Common myeloid progenitor, CD34-positive (primary cell): Measurements from ENCODE around the gene ZNF226.
A peak's percentile ranks its signal among the peaks of the same experiment; 100 is the strongest.
"Not testable (repeated sequence)": the region's sequence is repeated elsewhere in the genome, so short reads cannot be mapped to it uniquely, and the experiment has no call there.

Source experiments
- CTCF ChIA-PET: fragments of 350-600 bp; sonication (Branson Sonifier 250); formaldehyde crosslinking; loops from one replicate; lab custom pipeline; 2021; ENCODE audit warnings: antibody characterized with exemption; lab: Charles Lee
- POLR2A ChIA-PET: fragments of 350-600 bp; sonication (Branson Sonifier 250); formaldehyde crosslinking; loops from one replicate; lab custom pipeline; 2021; ENCODE audit warnings: antibody characterized with exemption; lab: Charles Lee
- DNase-seq, 3 donors: peaks; one replicate each; pipeline versions ENCODE4 v3.0.0 to v3.0.0-alpha.2; 2013
- H3K27ac ChIP-seq, 2 experiments: 1 replicate in 1 of 2; 2 replicates in 1 of 2; pipeline ENCODE4 v1.7.0; 2013; ENCODE audit warnings: inconsistent platforms in 2 of 2, low read length in 2 of 2, mild to moderate bottlenecking in 2 of 2, low read depth in 1 of 2, moderate library complexity in 1 of 2; ENCODE audit not compliant: severe bottlenecking in 2 of 2, insufficient read depth in 1 of 2, poor library complexity in 1 of 2
- H3K27me3 ChIP-seq, 5 experiments: replicated peaks in 2 of 5; 1 replicate in 3 of 5; 2 replicates in 2 of 5; pipeline versions ENCODE4 v1.6.1 to v1.7.0; 2013; ENCODE audit warnings: low read length in 4 of 5, mild to moderate bottlenecking in 2 of 5, moderate library complexity in 2 of 5, inconsistent platforms in 1 of 5; ENCODE audit not compliant: insufficient read depth in 5 of 5, control insufficient read depth in 4 of 5
- H3K36me3 ChIP-seq, 4 experiments: 1 replicate in 2 of 4; 2 replicates in 2 of 4; pipeline versions ENCODE4 v1.6.1 to v1.7.0; 2013; ENCODE audit warnings: low read length in 3 of 4, control low read depth in 1 of 4, mild to moderate bottlenecking in 1 of 4; ENCODE audit not compliant: control insufficient read depth in 4 of 4, insufficient read depth in 4 of 4
- H3K4me1 ChIP-seq, 4 experiments: 1 replicate in 3 of 4; 2 replicates in 1 of 4; pipeline versions ENCODE4 v1.6.1 to v1.7.1; 2013; ENCODE audit warnings: low read length in 3 of 4, mild to moderate bottlenecking in 3 of 4, control low read depth in 1 of 4, inconsistent platforms in 1 of 4, moderate library complexity in 1 of 4; ENCODE audit not compliant: control insufficient read depth in 4 of 4, insufficient read depth in 4 of 4; ENCODE audit errors: control extremely low read depth in 1 of 4
- H3K4me3 ChIP-seq, 7 experiments: 1 replicate in 4 of 7; 2 replicates in 3 of 7; pipeline versions ENCODE4 v1.5.1 to v1.7.0; 2013; ENCODE audit warnings: mild to moderate bottlenecking in 7 of 7, low read length in 6 of 7, moderate library complexity in 6 of 7, inconsistent platforms in 2 of 7, low read depth in 2 of 7, control low read depth in 1 of 7; ENCODE audit not compliant: insufficient read depth in 4 of 7, control insufficient read depth in 1 of 7; ENCODE audit errors: extremely low read depth in 1 of 7
- H3K9me3 ChIP-seq, 5 experiments: 1 replicate in 4 of 5; 2 replicates in 1 of 5; pipeline versions ENCODE4 v1.6.1 to v1.7.1; 2013; ENCODE audit warnings: low read length in 4 of 5, mild to moderate bottlenecking in 2 of 5, inconsistent platforms in 1 of 5, low read depth in 1 of 5, moderate library complexity in 1 of 5; ENCODE audit not compliant: control insufficient read depth in 4 of 5, insufficient read depth in 2 of 5; ENCODE audit errors: control extremely low read depth in 1 of 5
- WGBS: methylation state at CpG from one replicate; pipeline ENCODE4 v1.1.5; 2013; ENCODE audit not compliant: insufficient coverage; 5-methylcytosine and 5-hydroxymethylcytosine counted together

ZNF226 gene

GRCh38 chr19:44151491-44151890 lies 13.4 kb upstream of the ZNF226 start:
- POLR2A ChIA-PET = no interaction called here
- Histone ChIP-seq H3K27me3 (no peaks in the 10 kb centered on the region), H3K27ac (no peak overlapping the region), H3K4me1 (no peaks in the 10 kb centered on the region), H3K9me3 (peaks cover 12 to 57% (median 26%) of the 10 kb centered on the region in 5 experiments), H3K36me3 (peaks cover 36 to 94% (median 62%) of the 10 kb centered on the region in 4 experiments), H3K4me3 (no peak overlapping the region)
- 100% methylated on average over 4 of the region's 5 CpGs for WGBS
- CTCF ChIA-PET = no interaction called here
- DNase-seq = no peak

DNA sequence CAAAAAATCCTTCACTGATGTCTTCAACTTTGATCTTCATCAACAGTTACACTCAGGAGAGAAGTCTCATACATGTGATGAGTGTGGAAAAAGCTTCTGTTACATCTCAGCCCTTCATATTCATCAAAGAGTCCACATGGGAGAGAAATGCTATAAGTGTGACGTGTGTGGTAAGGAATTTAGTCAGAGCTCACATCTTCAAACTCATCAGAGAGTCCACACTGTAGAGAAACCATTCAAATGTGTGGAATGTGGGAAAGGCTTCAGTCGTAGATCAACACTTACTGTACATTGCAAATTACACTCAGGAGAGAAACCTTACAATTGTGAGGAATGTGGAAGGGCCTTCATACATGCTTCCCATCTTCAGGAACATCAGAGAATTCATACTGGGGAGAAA lies 8.4 kb upstream of the ZNF226 start:
- ChIA-PET CTCF (no interaction called here), POLR2A (no interaction called here)
- H3K27ac ChIP-seq = no peak overlapping the region
- H3K27me3 ChIP-seq = no peaks in the 10 kb centered on the region
- H3K4me1 ChIP-seq = no peaks in the 10 kb centered on the region
- WGBS = no CpG with 5 or more reads among the region's 2 CpGs
- no peak for DNase-seq
- H3K36me3 ChIP-seq = peaks cover 43 to 65% (median 46%) of the 10 kb centered on the region in 4 experiments
- H3K4me3 ChIP-seq = no peak overlapping the region
- peaks cover 23 to 78% (median 43%) of the 10 kb centered on the region in 5 experiments for H3K9me3 ChIP-seq

- no peaks in the 10 kb centered on the region for H3K27me3 ChIP-seq
- 100% methylated on average over 2 of the region's 2 CpGs for WGBS
- no peak overlapping the region for H3K4me3 ChIP-seq
- H3K9me3 ChIP-seq = peaks cover 6 to 49% (median 25%) of the 10 kb centered on the region in 5 experiments
- peaks cover 13 to 23% (median 18%) of the 10 kb centered on the region in 4 experiments for H3K36me3 ChIP-seq
- H3K27ac ChIP-seq = no peak overlapping the region
- POLR2A ChIA-PET = no interaction called here
- CTCF ChIA-PET = no interaction called here
- DNase-seq = no peak
- peaks cover 3 to 16% (median 9%) of the 10 kb centered on the region in 4 experiments for H3K4me1 ChIP-seq
These were observed 1.1 kb upstream of the ZNF226 start for GRCh38 chr19:44163789-44164188.

GRCh38 chr19:44164327-44164672 lies 600 bp upstream of the ZNF226 start:
- ChIA-PET POLR2A (no interaction called here), CTCF (no interaction called here)
- H3K9me3 ChIP-seq = peaks cover 6 to 49% (median 25%) of the 10 kb centered on the region in 5 experiments
- peaks cover 17 to 28% (median 21%) of the 10 kb centered on the region in 4 experiments for H3K36me3 ChIP-seq
- H3K27ac ChIP-seq = peak overlapping the region in 1 of 2 experiments; percentile 85
- peak overlapping the region in 6 of 7 experiments; percentile 81 to 90 (median 88) for H3K4me3 ChIP-seq
- WGBS = 93% methylated on average over 3 of the region's 3 CpGs
- H3K4me1 ChIP-seq = peaks cover 3 to 16% (median 9%) of the 10 kb centered on the region in 4 experiments
- no peaks in the 10 kb centered on the region for H3K27me3 ChIP-seq
- DNase-seq = no peak

DNA sequence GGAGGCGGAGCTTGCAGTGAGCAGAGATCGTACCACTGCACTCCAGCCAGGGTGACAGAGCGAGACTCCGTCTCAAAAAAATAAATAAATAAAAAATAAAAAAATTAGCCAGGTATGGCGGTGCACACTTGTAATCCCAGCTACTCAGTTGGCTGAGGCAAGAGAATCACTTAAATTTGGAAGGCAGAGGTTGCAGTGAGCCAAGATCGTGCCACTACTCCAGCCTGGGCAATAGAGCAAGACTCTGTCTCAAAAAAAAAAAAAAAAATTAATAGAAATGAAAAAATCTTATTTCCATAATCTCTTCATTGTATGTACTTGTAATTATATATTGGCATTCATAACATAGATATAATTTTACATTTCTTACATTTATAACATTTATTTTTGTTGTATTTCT lies 5.8 kb downstream of the ZNF226 start:
- H3K27ac ChIP-seq, DNase-seq, H3K4me1 ChIP-seq, H3K27me3 ChIP-seq, POLR2A ChIA-PET, CTCF ChIA-PET, H3K4me3 ChIP-seq: not testable (repeated sequence)
- peaks cover 16 to 79% (median 47%) of the 10 kb centered on the region in 5 experiments for H3K9me3 ChIP-seq
- WGBS = 93% methylated on average over 2 of the region's 6 CpGs
- H3K36me3 ChIP-seq = peaks cover 61 to 88% (median 72%) of the 10 kb centered on the region in 4 experiments

GRCh38 chr19:44176590-44176989 lies 11.7 kb downstream of the ZNF226 start:
- peaks cover 42 to 59% (median 52%) of the 10 kb centered on the region in 4 experiments for H3K36me3 ChIP-seq
- CTCF ChIA-PET = no interaction called here

GRCh38 chr19:44180968-44181367 lies 16.1 kb downstream of the ZNF226 start:
- Histone ChIP-seq H3K4me3 (no peak overlapping the region), H3K27me3 (no peaks in the 10 kb centered on the region), H3K36me3 (peaks cover 9 to 15% (median 12%) of the 10 kb centered on the region in 4 experiments), H3K27ac (no peak overlapping the region), H3K9me3 (peaks cover 25 to 85% (median 32%) of the 10 kb centered on the region in 5 experiments), H3K4me1 (no peaks in the 10 kb centered on the region)
- ChIA-PET CTCF (no interaction called here), POLR2A (no interaction called here)
- DNase-seq = no peak

More at GRCh38 chr19:44176590-44176989, 11.7 kb downstream of the ZNF226 start:
- WGBS = 95% methylated on average over 3 of the region's 3 CpGs
- Histone ChIP-seq H3K27ac (no peak overlapping the region), H3K9me3 (peaks cover 20 to 94% (median 53%) of the 10 kb centered on the region in 5 experiments), H3K4me3 (peak overlapping the region in 1 of 7 experiments; percentile 11), H3K4me1 (no peaks in the 10 kb centered on the region), H3K27me3 (peaks cover 0 to 1% (median 0%) of the 10 kb centered on the region in 5 experiments)
- POLR2A ChIA-PET = no interaction called here
- no peak for DNase-seq
